Osteoblast (primary cell): ENCODE measurements around the gene AVL9. TPM values are rescaled to one million over a fixed set of nuclear protein-coding genes. Genes with fewer than 3 reads are reported as not detected.
A peak's percentile ranks its signal among the peaks of the same experiment; 100 is the strongest.

Source experiments
- DNase-seq: peaks from one replicate; pipeline ENCODE4 v3.0.0; 2011; ENCODE audit warnings: low spot score, mixed read lengths; ENCODE audit not compliant: insufficient read length; ENCODE audit errors: missing footprints
- H2AFZ ChIP-seq: 2 replicates; pipeline ENCODE4 v1.6.0; 2011; ENCODE audit warnings: mild to moderate bottlenecking, low read length
- H3K27ac ChIP-seq: 2 replicates; pipeline ENCODE4 v1.5.1; 2011; ENCODE audit warnings: mild to moderate bottlenecking, low read depth, low read length, moderate library complexity
- H3K27me3 ChIP-seq: 2 replicates; pipeline ENCODE4 v1.6.0; 2012; ENCODE audit warnings: mild to moderate bottlenecking, control low read depth, inconsistent platforms, low read length, moderate library complexity; ENCODE audit not compliant: insufficient read depth
- H3K36me3 ChIP-seq: 2 replicates; pipeline ENCODE4 v1.5.1; 2011; ENCODE audit warnings: mild to moderate bottlenecking, low read length, control low read depth, moderate library complexity; ENCODE audit not compliant: insufficient read depth
- H3K4me1 ChIP-seq: 2 replicates; pipeline ENCODE4 v1.5.1; 2011; ENCODE audit warnings: mild to moderate bottlenecking, low read length, control low read depth, moderate library complexity; ENCODE audit not compliant: insufficient read depth
- H3K4me2 ChIP-seq: 2 replicates; pipeline ENCODE4 v1.6.0; 2011; ENCODE audit warnings: mild to moderate bottlenecking, low read length; ENCODE audit not compliant: insufficient read depth
- H3K4me3 ChIP-seq: fragments of 200-600 bp; sonication (generic); 3 replicates; pipeline ENCODE4 v1.5.1; 2012; ENCODE audit warnings: mild to moderate bottlenecking, low read length, inconsistent platforms; ENCODE audit not compliant: insufficient read depth
- H3K79me2 ChIP-seq: 2 replicates; pipeline ENCODE4 v1.6.0; 2012; ENCODE audit warnings: mild to moderate bottlenecking, low read length, control low read depth, inconsistent platforms; ENCODE audit not compliant: insufficient read depth
- H3K9me3 ChIP-seq: 2 replicates; pipeline ENCODE4 v1.5.1; 2011; ENCODE audit warnings: low read depth, low read length, control low read depth
- H4K20me1 ChIP-seq: 2 replicates; pipeline ENCODE4 v1.6.0; 2012; ENCODE audit warnings: mild to moderate bottlenecking, low read length, control low read depth; ENCODE audit not compliant: insufficient read depth
- total RNA-seq: library from RNA; depleted of rRNA; stranded (reverse); fragments of >200 nt; gene quantifications from 2 replicates; pipeline ENCODE4 v1.2.3, GENCODE V29; 2012
- TF ChIP-seq, protein P1 (sequence below): IDR thresholded peaks from 2 replicates; pipeline ENCODE4 v1.5.1; 2011; ENCODE audit warnings: mild to moderate bottlenecking, low read depth, low read length, moderate library complexity; ENCODE audit errors: extremely low read depth

AVL9 gene
- total RNA-seq, 1 donor, result 32.2 TPM

- no peaks in the 10 kb centered on the region for H3K9me3 ChIP-seq
- no peak overlapping the region for H3K4me3 ChIP-seq
- TF ChIP-seq, protein P1, sequence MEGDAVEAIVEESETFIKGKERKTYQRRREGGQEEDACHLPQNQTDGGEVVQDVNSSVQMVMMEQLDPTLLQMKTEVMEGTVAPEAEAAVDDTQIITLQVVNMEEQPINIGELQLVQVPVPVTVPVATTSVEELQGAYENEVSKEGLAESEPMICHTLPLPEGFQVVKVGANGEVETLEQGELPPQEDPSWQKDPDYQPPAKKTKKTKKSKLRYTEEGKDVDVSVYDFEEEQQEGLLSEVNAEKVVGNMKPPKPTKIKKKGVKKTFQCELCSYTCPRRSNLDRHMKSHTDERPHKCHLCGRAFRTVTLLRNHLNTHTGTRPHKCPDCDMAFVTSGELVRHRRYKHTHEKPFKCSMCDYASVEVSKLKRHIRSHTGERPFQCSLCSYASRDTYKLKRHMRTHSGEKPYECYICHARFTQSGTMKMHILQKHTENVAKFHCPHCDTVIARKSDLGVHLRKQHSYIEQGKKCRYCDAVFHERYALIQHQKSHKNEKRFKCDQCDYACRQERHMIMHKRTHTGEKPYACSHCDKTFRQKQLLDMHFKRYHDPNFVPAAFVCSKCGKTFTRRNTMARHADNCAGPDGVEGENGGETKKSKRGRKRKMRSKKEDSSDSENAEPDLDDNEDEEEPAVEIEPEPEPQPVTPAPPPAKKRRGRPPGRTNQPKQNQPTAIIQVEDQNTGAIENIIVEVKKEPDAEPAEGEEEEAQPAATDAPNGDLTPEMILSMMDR, result no peak
- no peak overlapping the region for H2AFZ ChIP-seq
- H3K27ac ChIP-seq, result no peak overlapping the region
- no peaks in the 10 kb centered on the region for H3K4me1 ChIP-seq
- peaks cover 2% of the 10 kb centered on the region for H4K20me1 ChIP-seq
- H3K79me2 ChIP-seq, result peaks cover 23% of the 10 kb centered on the region
- no peaks in the 10 kb centered on the region for H3K27me3 ChIP-seq
- no peak for DNase-seq
- peaks cover 40% of the 10 kb centered on the region for H3K36me3 ChIP-seq
- H3K4me2 ChIP-seq, result no peak overlapping the region
Observed at GRCh38 chr7:32561613-32562012, 66.3 kb downstream of the AVL9 start.

- H3K4me3 ChIP-seq, result no peak overlapping the region
- no peaks in the 10 kb centered on the region for H3K9me3 ChIP-seq
- no peak overlapping the region for H3K27ac ChIP-seq
- no peak overlapping the region for H3K4me2 ChIP-seq
- peaks cover 25% of the 10 kb centered on the region for H3K36me3 ChIP-seq
- DNase-seq, result peak; percentile 11
- TF ChIP-seq, protein P1, result no peak
- H4K20me1 ChIP-seq, result peaks cover 2% of the 10 kb centered on the region
- H3K27me3 ChIP-seq, result no peaks in the 10 kb centered on the region
- peaks cover 28% of the 10 kb centered on the region for H3K79me2 ChIP-seq
- H2AFZ ChIP-seq, result no peak overlapping the region
- no peaks in the 10 kb centered on the region for H3K4me1 ChIP-seq
Observed at GRCh38 chr7:32564542-32564941, 69.3 kb downstream of the AVL9 start.

GRCh38 chr7:32569388-32570289 lies 74.3 kb downstream of the AVL9 start:
- H3K4me2 ChIP-seq, result no peak overlapping the region
- TF ChIP-seq, protein P1, result no peak
- H3K9me3 ChIP-seq, result no peaks in the 10 kb centered on the region
- H3K79me2 ChIP-seq, result peaks cover 16% of the 10 kb centered on the region
- H3K27ac ChIP-seq, result no peak overlapping the region
- no peaks in the 10 kb centered on the region for H3K27me3 ChIP-seq
- no peaks in the 10 kb centered on the region for H4K20me1 ChIP-seq
- no peaks in the 10 kb centered on the region for H3K4me1 ChIP-seq
- no peak overlapping the region for H2AFZ ChIP-seq
- H3K4me3 ChIP-seq, result no peak overlapping the region
- no peak for DNase-seq
- peaks cover 26% of the 10 kb centered on the region for H3K36me3 ChIP-seq

- H3K79me2 ChIP-seq, result peaks cover 21% of the 10 kb centered on the region
- DNase-seq, result no peak
Observed at GRCh38 chr7:32573110-32573687, 77.9 kb downstream of the AVL9 start.

More at GRCh38 chr7:32573110-32573687, 77.9 kb downstream of the AVL9 start:
- Histone ChIP-seq H3K27me3 (no peaks in the 10 kb centered on the region), H3K4me2 (no peak overlapping the region), H4K20me1 (no peaks in the 10 kb centered on the region), H3K4me1 (no peaks in the 10 kb centered on the region), H3K36me3 (peaks cover 54% of the 10 kb centered on the region), H3K4me3 (no peak overlapping the region), H3K9me3 (no peaks in the 10 kb centered on the region), H3K27ac (no peak overlapping the region), H2AFZ (no peak overlapping the region)
- TF ChIP-seq, protein P1, result no peak
